GM12801 (cell line): Measurements from ENCODE around the gene BRWD1.

Experiments
- CTCF ChIP-seq: IDR thresholded peaks from one replicate; pipeline ENCODE4 v1.5.1; 2011; ENCODE audit warnings: control low read depth; ENCODE audit not compliant: insufficient read length; ENCODE audit errors: extremely low read depth

Gene BRWD1

GRCh38 chr21:39327727-39328126 is 14.3 kb upstream of the BRWD1 start:
- no peak for TF ChIP-seq CTCF

- no peak for TF ChIP-seq CTCF
Observed at GRCh38 chr21:39326607-39327307, 13.3 kb upstream of the BRWD1 start.

- TF ChIP-seq CTCF, result no peak
Observed at GRCh38 chr21:39325458-39325857, 12.0 kb upstream of the BRWD1 start.

- TF ChIP-seq CTCF, result no peak
Observed at GRCh38 chr21:39321424-39321823, 8.0 kb upstream of the BRWD1 start.

- TF ChIP-seq CTCF, result no peak
Observed at GRCh38 chr21:39319814-39320332, 6.4 kb upstream of the BRWD1 start.

GRCh38 chr21:39319251-39319756 is 5.9 kb upstream of the BRWD1 start:
- no peak for TF ChIP-seq CTCF

- no peak for TF ChIP-seq CTCF
Observed at GRCh38 chr21:39318091-39318959, 4.9 kb upstream of the BRWD1 start.
